Body of pancreas (tissue), 4 donors: ENCODE measurements around the gene IL17RE. TPM values are rescaled to one million over a fixed set of nuclear protein-coding genes. Genes with fewer than 3 reads are reported as not detected.
"Not testable (repeated sequence)": the region's sequence is repeated elsewhere in the genome, so short reads cannot be mapped to it uniquely, and the experiment has no call there.

Source experiments
- ATAC-seq: fragments of 150-250 bp; one replicate; pipeline ENCODE4 v1.9.1; 2016
- DNase-seq, 4 donors: peaks; one replicate each; pipeline ENCODE4 v3.0.0-alpha.2; 2019
- H3K27ac ChIP-seq, 4 donors: fragments of 200-600 bp; sonication (generic); 1 replicate in 3 of 4; 2 replicates in 1 of 4; pipeline versions ENCODE4 v1.5.1 to v1.6.1; 2016 to 2019; ENCODE audit warnings: mild to moderate bottlenecking in 1 of 4, mixed read lengths in 1 of 4, moderate library complexity in 1 of 4
- H3K27me3 ChIP-seq, 2 donors: fragments of 200-600 bp; sonication (generic); one replicate each; pipeline ENCODE4 v1.6.0; 2016; ENCODE audit warnings: mild to moderate bottlenecking in 1 of 2
- H3K36me3 ChIP-seq, 2 donors: fragments of 200-600 bp; sonication (generic); replicated peaks in 1 of 2; 2 replicates each; pipeline ENCODE4 v1.5.1; 2016; ENCODE audit warnings: low read depth in 2 of 2; ENCODE audit not compliant: insufficient read depth in 1 of 2
- H3K4me1 ChIP-seq: fragments of 200-600 bp; sonication (generic); one replicate; pipeline ENCODE4 v1.6.0; 2016
- H3K4me3 ChIP-seq, 2 donors: fragments of 200-600 bp; sonication (generic); 1 replicate in 1 of 2; 2 replicates in 1 of 2; pipeline ENCODE4 v1.5.1; 2016 to 2019
- H3K9me3 ChIP-seq, 3 donors: fragments of 200-600 bp; sonication (generic); 1 replicate in 2 of 3; 2 replicates in 1 of 3; pipeline ENCODE4 v1.5.1; 2016
- CTCF ChIP-seq, 7 experiments: fragments of 450-650 bp in 4 of 7; fragments of 200-600 bp in 3 of 7; sonication (generic) in 3 of 7; IDR thresholded peaks; one replicate each; pipeline ENCODE4 v1.5.1; 2016 to 2019; ENCODE audit warnings: antibody characterized with exemption in 7 of 7
- POLR2A ChIP-seq, 3 donors: fragments of 450-650 bp; IDR thresholded peaks; one replicate each; pipeline ENCODE4 v1.6.1; 2016; ENCODE audit warnings: antibody characterized with exemption in 3 of 3, mild to moderate bottlenecking in 2 of 3
- WGBS, 2 donors: methylation state at CpG; one replicate each; pipeline ENCODE4 v1.1.5; 2017; 5-methylcytosine and 5-hydroxymethylcytosine counted together
- intact Hi-C: fragments of 100-400 bp; cut with DNase I; formaldehyde crosslinking; loops from one replicate; pipeline ENCODE4 v1.15.1; 2023
- total RNA-seq, 2 donors: library from RNA; depleted of rRNA; stranded (reverse); fragments of >200 nt; gene quantifications; one replicate each; pipeline ENCODE4 v1.1.0, GENCODE V29; 2016

Gene IL17RE
- total RNA-seq, 2 donors from 2014 or later, result 10.9 to 18.2 TPM

- WGBS, 2 donors, result 93 to 97% methylated on average over 11 to 13 of the region's 13 CpGs
- Histone ChIP-seq H3K4me3 (no peak overlapping the region), H3K27me3 (no peaks in the 10 kb centered on the region), H3K36me3 (no peaks in the 10 kb centered on the region), H3K4me1 (peaks cover 27% of the 10 kb centered on the region), H3K9me3 (no peaks in the 10 kb centered on the region), H3K27ac (no peak overlapping the region)
- intact Hi-C loops, result no loop called here
- DNase-seq (no peak), ATAC-seq (no peak)
- no peak for TF ChIP-seq CTCF (IDR thresholded peaks at IDR 0.05)
- no peak for TF ChIP-seq POLR2A (IDR thresholded peaks at IDR 0.05)
Observed at GRCh38 chr3:9937486-9938238, 35.0 kb downstream of the IL17RE start.

- WGBS, 2 donors, result 91 to 92% methylated on average over 2 of the region's 2 CpGs
Observed at GRCh38 chr3:9938966-9939365, 36.3 kb downstream of the IL17RE start.

GRCh38 chr3:9939906-9940305 lies 37.3 kb downstream of the IL17RE start:
- WGBS, 2 donors, result 90 to 95% methylated on average over 2 to 4 of the region's 32 CpGs
- peaks cover 10% of the 10 kb centered on the region for H3K4me1 ChIP-seq
- DNase-seq, intact Hi-C loops, ATAC-seq, H3K9me3 ChIP-seq, H3K36me3 ChIP-seq, H3K27ac ChIP-seq, H3K27me3 ChIP-seq, H3K4me3 ChIP-seq: not testable (repeated sequence)

More at GRCh38 chr3:9938966-9939365, 36.3 kb downstream of the IL17RE start:
- Histone ChIP-seq H3K36me3 (no peaks in the 10 kb centered on the region), H3K4me1 (peaks cover 19% of the 10 kb centered on the region), H3K27ac (no peak overlapping the region), H3K4me3 (no peak overlapping the region), H3K27me3 (no peaks in the 10 kb centered on the region), H3K9me3 (no peaks in the 10 kb centered on the region)
- TF ChIP-seq CTCF (IDR thresholded peaks at IDR 0.05) (no peak), POLR2A (IDR thresholded peaks at IDR 0.05) (no peak)
- ATAC-seq, result no peak
- intact Hi-C loops, result no loop called here
- no peak for DNase-seq

GRCh38 chr3:9940746-9941145 lies 38.1 kb downstream of the IL17RE start:
- 92 to 96% methylated on average over 9 to 10 of the region's 10 CpGs for WGBS, 2 donors
- no peaks in the 10 kb centered on the region for H3K36me3 ChIP-seq
- TF ChIP-seq POLR2A (IDR thresholded peaks at IDR 0.05), result no peak
- TF ChIP-seq CTCF (IDR thresholded peaks at IDR 0.05), result no peak
- H3K4me1 ChIP-seq, result peaks cover 4% of the 10 kb centered on the region
- ATAC-seq, result no peak
- no peaks in the 10 kb centered on the region for H3K27me3 ChIP-seq
- intact Hi-C loops, result no loop called here
- no peak for DNase-seq
- H3K27ac ChIP-seq, result no peak overlapping the region
- no peaks in the 10 kb centered on the region for H3K9me3 ChIP-seq
- H3K4me3 ChIP-seq, result no peak overlapping the region

- no peak for ATAC-seq
- WGBS, 2 donors, result 83 to 85% methylated on average over 4 of the region's 4 CpGs
- Histone ChIP-seq H3K9me3 (no peaks in the 10 kb centered on the region), H3K27me3 (no peaks in the 10 kb centered on the region), H3K4me1 (peaks cover 13% of the 10 kb centered on the region), H3K36me3 (no peaks in the 10 kb centered on the region), H3K27ac (no peak overlapping the region), H3K4me3 (no peak overlapping the region)
- TF ChIP-seq CTCF (IDR thresholded peaks at IDR 0.05), result no peak
- no peak for TF ChIP-seq POLR2A (IDR thresholded peaks at IDR 0.05)
- no peak for DNase-seq
- intact Hi-C loops, result no loop called here
Observed at GRCh38 chr3:9942164-9942563, 39.5 kb downstream of the IL17RE start.
